Panc1 (cell line): Measurements from ENCODE around the gene MEGF10. TPM values are rescaled to one million over a fixed set of nuclear protein-coding genes. Genes with fewer than 3 reads are reported as not detected.

Source experiments
- ATAC-seq: fragments of 200-7000 bp; cut with Tn5 transposase; 2 replicates; pipeline ENCODE4 v1.9.1; 2020; ENCODE audit warnings: mild to moderate bottlenecking, moderate library complexity
- BruUV-seq: library from RNA; stranded (reverse); fragments of 400-500 nt; replicated peaks from 2 replicates; lab custom pipeline; 2021; lab: Mats Ljungman, UMichigan
- CTCF ChIA-PET: fragments of 300-600 bp; sonication (Branson Sonifier 250); formaldehyde crosslinking; loops from one replicate; lab custom pipeline; 2022; ENCODE audit warnings: antibody characterized with exemption; lab: Charles Lee
- POLR2A ChIA-PET: fragments of 300-600 bp; sonication (Branson Sonifier 250); formaldehyde crosslinking; loops from one replicate; lab custom pipeline; 2022; ENCODE audit warnings: antibody characterized with exemption; lab: Charles Lee
- DNase-seq: peaks from one replicate; pipeline ENCODE4 v3.0.0-alpha.2; 2010; ENCODE audit warnings: low read depth, low spot score
- H3K27ac ChIP-seq: 2 replicates; pipeline ENCODE4 v1.5.1; 2011; ENCODE audit warnings: mild to moderate bottlenecking, low read length, inconsistent platforms
- H3K27me3 ChIP-seq: fragments of 200-500 bp; sonication (Bioruptor generic); 2 replicates; pipeline ENCODE4 v1.6.0; 2014; ENCODE audit warnings: low read length, inconsistent platforms; ENCODE audit not compliant: control insufficient read depth, insufficient read depth
- H3K36me3 ChIP-seq: fragments of 200-500 bp; sonication (Bioruptor generic); 2 replicates; pipeline ENCODE4 v1.5.1; 2014; ENCODE audit warnings: inconsistent platforms, mild to moderate bottlenecking, low read length, moderate library complexity; ENCODE audit not compliant: control insufficient read depth, insufficient read depth
- H3K4me1 ChIP-seq: 2 replicates; pipeline ENCODE4 v1.5.1; 2011; ENCODE audit warnings: inconsistent platforms, mild to moderate bottlenecking, low read length, moderate library complexity; ENCODE audit not compliant: control insufficient read depth, insufficient read depth
- H3K4me3 ChIP-seq, 2 experiments: 2 replicates each; pipeline ENCODE4 v1.5.1; 2011 to 2012; ENCODE audit warnings: low read depth in 2 of 2, low read length in 2 of 2, mild to moderate bottlenecking in 2 of 2, inconsistent platforms in 1 of 2, moderate library complexity in 1 of 2
- H3K9me3 ChIP-seq: fragments of 200-500 bp; sonication (Bioruptor generic); 2 replicates; pipeline ENCODE4 v1.5.1; 2014; ENCODE audit warnings: low read depth, mild to moderate bottlenecking, inconsistent platforms, low read length, moderate library complexity; ENCODE audit not compliant: control insufficient read depth, insufficient read depth
- CTCF ChIP-seq: fragments of 450-650 bp; IDR thresholded peaks from 2 replicates; pipeline ENCODE4 v1.5.1; 2017; ENCODE audit warnings: mild to moderate bottlenecking
- POLR2AphosphoS5 ChIP-seq: IDR thresholded peaks from 2 replicates; pipeline ENCODE4 v1.6.1; 2012; ENCODE audit warnings: mild to moderate bottlenecking, low read depth, low read length, moderate library complexity
- REST ChIP-seq, 2 experiments: IDR thresholded peaks; 2 replicates each; pipeline ENCODE4 v1.6.1; 2011 to 2012; ENCODE audit warnings: low read depth in 2 of 2, control low read depth in 1 of 2, low read length in 1 of 2, mild to moderate bottlenecking in 1 of 2, moderate library complexity in 1 of 2; ENCODE audit not compliant: insufficient read depth in 1 of 2
- SIN3A ChIP-seq: IDR thresholded peaks from 2 replicates; pipeline ENCODE4 v1.6.1; 2012; ENCODE audit warnings: low read depth, mild to moderate bottlenecking, low read length, moderate library complexity, borderline replicate concordance; ENCODE audit not compliant: insufficient read depth
- TCF7L2 ChIP-seq: IDR thresholded peaks from 2 replicates; pipeline ENCODE4 v1.6.1; 2011; ENCODE audit warnings: mild to moderate bottlenecking, low read depth, low read length, inconsistent platforms
- in situ Hi-C: cut with HindIII; loops from 2 replicates; pipeline ENCODE4 v1.10.0; 2016; ENCODE audit warnings: low sequenced_read_pairs, low pct_unique_long_range_greater_than_20kb
- intact Hi-C: fragments of 100-400 bp; cut with micrococcal nuclease; formaldehyde crosslinking; loops from one replicate; pipeline ENCODE4 v1.10.0; 2022; ENCODE audit not compliant: unreplicated experiment
- total RNA-seq: library from RNA; stranded (reverse); gene quantifications from one replicate; pipeline ENCODE4 v1.2.1, GENCODE V29; 2021; ENCODE audit not compliant: unreplicated experiment

The MEGF10 gene
- total RNA-seq, 1 experiment from 2014 or later, result not detected

GRCh38 chr5:127288676-127289075 lies 1.9 kb upstream of the MEGF10 start:
- Histone ChIP-seq H3K9me3 (peaks cover 5% of the 10 kb centered on the region; the same call in 1 of the 2 replicates), H3K4me1 (peaks cover 4% of the 10 kb centered on the region; the same call in 1 of the 2 replicates), H3K27me3 (peaks cover 18% of the 10 kb centered on the region), H3K36me3 (no peaks in the 10 kb centered on the region), H3K27ac (no peak overlapping the region), H3K4me3 (no peak overlapping the region)
- TF ChIP-seq REST (IDR thresholded peaks at IDR 0.05; ENCODE audit: insufficient read depth in 1 of 2, low read depth in 2 of 2, low read length in 1 of 2), result no peak
- TF ChIP-seq POLR2AphosphoS5, result no peak
- DNase-seq (no peak), ATAC-seq (no peak)
- ChIA-PET CTCF (no interaction called here), POLR2A (no interaction called here)
- in situ Hi-C loops, result no loop called here
- no TSS peak for BruUV-seq
- intact Hi-C loops, result no loop called here

- BruUV-seq, result no TSS peak
- peaks cover 4% of the 10 kb centered on the region; the same call in 1 of the 2 replicates for H3K4me1 ChIP-seq
- ChIA-PET CTCF (interaction anchor here (1.4 kb wide), 1 partner anchor 202 kb away, joined by 4 read pairs; no protein-coding TSS in a partner anchor), POLR2A (no interaction called here)
- DNase-seq (no peak), ATAC-seq (0 out of 2 replicates have a peak, but pooled peaks have one; percentile 13)
- H3K27me3 ChIP-seq, result peaks cover 21% of the 10 kb centered on the region
- no peaks in the 10 kb centered on the region for H3K36me3 ChIP-seq
- in situ Hi-C loops, result no loop called here
- peak overlapping the region in 1 of 2 experiments; percentile 19; a peak in 2 of 4 replicates for H3K4me3 ChIP-seq
- H3K9me3 ChIP-seq, result peaks cover 5% of the 10 kb centered on the region; the same call in 1 of the 2 replicates
- no peak for TF ChIP-seq POLR2AphosphoS5
- TF ChIP-seq CTCF, result no peak
- intact Hi-C loops, result loop anchor here (1.0 kb wide), 1 partner anchor 202 kb away; no protein-coding TSS in a partner anchor
- no peak overlapping the region for H3K27ac ChIP-seq
These were observed 524 bp downstream of the MEGF10 start for GRCh38 chr5:127290946-127291693.

- Histone ChIP-seq H3K4me3 (no peak overlapping the region), H3K36me3 (no peaks in the 10 kb centered on the region), H3K9me3 (peaks cover 5% of the 10 kb centered on the region; the same call in 1 of the 2 replicates), H3K27ac (no peak overlapping the region), H3K4me1 (peaks cover 4% of the 10 kb centered on the region; the same call in 1 of the 2 replicates), H3K27me3 (peaks cover 21% of the 10 kb centered on the region)
- ChIA-PET CTCF (interaction anchor here (1.4 kb wide), 1 partner anchor 201 kb away, joined by 4 read pairs; no protein-coding TSS in a partner anchor), POLR2A (no interaction called here)
- TF ChIP-seq CTCF (no peak), POLR2AphosphoS5 (no peak), SIN3A (no peak), REST (IDR thresholded peaks at IDR 0.05; ENCODE audit: insufficient read depth in 1 of 2, low read depth in 2 of 2, low read length in 1 of 2) (no peak), TCF7L2 (no peak)
- BruUV-seq, result no TSS peak
- ATAC-seq, result no peak
- intact Hi-C loops, result no loop called here
- no peak for DNase-seq
- in situ Hi-C loops, result no loop called here
These were observed 1.6 kb downstream of the MEGF10 start for GRCh38 chr5:127292030-127292735.
